HG03103 (cell line): Measurements from ENCODE around the gene OVCA2.

ENCODE experiments used
- ATAC-seq: cut with Tn5 transposase; IDR thresholded peaks from one replicate; pipeline ENCODE4 v1.9.1; 2021; ENCODE audit warnings: low read depth; ENCODE audit not compliant: unreplicated experiment

The OVCA2 gene

DNA sequence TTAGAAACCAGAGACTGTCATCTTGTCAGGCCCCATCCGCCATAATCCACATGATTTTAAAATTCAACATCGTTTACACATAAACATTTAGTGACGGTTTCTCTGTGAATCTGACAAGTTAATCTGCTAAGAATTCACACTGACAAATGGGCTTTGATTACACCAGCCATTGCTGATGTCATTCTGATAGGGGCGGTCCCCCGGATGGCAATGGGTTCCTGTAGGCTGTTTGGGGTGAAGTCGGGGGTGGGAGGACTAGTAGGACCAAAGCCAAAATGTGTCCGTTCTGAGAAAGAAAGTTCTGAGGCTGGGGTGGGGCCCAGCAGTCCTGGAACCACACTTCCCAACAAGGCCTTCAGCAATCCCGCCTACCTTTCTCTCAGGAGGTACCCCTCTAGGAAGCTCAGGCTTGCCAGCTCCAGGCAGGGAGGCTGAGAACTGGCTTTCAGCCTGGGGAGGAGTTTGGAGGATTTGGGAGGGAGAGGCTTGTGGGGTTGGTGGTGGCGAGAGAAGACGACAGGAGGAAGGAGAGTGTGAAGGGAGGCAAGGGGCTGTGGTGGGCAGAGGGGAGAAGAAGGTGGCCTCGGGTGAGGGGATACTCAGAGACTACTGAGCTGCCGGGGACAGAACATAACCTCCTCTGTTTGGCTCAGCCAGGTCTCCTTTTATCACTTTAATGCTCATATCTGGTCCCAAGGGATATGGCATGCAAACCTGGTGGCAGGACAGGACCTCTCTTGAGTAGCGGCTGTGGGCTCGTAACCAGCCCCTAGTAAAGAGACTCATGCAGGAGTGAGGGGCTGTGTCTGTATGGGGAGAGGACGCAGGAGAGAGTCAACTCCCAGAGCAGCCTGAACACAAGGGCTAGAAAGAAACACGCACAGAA lies 21.7 kb downstream of the OVCA2 start:
- ATAC-seq = no peak

DNA sequence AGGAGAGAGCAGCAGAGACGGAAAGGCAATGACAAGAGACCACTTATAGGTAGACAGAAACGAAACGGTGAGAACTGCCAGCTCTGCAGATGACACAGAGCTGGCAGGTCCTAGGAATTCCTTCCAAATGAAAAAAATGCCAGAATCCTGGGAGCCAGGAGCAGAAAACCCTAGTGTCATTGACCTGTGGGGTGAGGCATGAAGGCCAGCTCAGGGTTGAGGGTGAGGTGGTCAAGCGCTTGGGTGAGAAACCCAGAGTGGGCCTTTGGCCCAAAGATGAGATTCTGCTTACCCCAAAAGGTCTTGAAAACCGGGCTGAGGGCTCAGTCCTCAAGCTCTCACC lies 22.3 kb downstream of the OVCA2 start:
- no peak for ATAC-seq

DNA sequence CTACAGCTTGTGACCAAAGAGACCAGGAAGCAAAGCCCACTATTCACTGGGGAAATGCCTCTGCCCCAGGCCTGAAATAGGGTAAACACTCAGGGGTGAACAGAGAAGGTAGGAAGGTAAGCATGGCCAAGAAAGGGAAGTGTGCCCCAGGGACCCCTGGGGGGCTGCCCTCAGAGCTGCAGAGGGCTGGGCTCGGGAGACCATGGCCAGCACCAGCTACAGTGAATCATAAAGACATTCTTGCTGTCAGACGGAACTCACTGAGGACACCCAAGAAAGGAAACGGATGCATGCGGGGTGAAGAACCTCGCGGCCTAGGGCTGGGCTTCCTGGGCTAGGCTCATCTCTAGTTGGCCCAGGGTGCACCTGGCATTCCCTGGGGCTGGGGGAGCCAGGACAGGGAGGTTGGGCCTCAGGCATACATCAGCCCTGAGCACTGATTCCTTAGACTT lies 22.7 kb downstream of the OVCA2 start:
- ATAC-seq = no peak

DNA sequence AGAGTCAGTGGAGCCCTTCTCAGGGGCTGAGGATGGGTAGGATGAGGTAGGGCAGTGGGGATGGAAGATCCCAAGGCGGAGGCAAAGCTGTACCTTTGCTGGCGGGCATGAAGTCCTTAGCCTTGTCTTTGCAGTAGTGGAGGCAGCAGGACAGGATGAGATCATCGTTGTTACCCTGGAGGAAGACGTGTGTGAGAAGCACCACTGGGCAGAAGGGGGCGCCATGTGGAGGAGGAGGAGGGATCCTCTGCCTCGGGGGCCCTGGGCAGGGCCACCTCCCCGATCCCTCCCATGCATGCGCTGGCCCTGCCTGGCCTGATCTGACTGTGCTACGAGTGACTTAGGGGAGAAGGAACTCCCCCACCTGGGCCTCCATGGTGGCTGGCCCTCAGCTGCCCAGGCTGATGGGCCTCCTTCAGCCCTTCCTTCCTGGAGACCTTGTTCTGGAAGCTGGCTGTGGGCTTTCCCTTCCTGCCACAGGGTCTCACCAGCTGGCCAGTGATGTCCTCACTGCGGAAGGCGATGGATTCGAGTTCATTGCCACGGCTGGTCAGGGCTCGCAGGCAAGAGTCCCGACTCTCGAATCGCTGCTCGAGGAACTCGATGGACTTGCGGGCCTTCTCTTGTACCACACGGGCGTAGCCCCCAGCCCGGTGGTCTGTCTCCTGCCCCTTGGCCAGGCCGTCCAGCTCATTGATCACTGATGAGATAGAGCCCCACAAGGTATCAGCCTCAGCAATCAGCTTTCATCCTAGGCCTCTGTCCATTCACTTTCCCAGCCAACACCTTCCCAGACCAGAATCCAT lies 23.4 kb downstream of the OVCA2 start:
- no peak for ATAC-seq

DNA sequence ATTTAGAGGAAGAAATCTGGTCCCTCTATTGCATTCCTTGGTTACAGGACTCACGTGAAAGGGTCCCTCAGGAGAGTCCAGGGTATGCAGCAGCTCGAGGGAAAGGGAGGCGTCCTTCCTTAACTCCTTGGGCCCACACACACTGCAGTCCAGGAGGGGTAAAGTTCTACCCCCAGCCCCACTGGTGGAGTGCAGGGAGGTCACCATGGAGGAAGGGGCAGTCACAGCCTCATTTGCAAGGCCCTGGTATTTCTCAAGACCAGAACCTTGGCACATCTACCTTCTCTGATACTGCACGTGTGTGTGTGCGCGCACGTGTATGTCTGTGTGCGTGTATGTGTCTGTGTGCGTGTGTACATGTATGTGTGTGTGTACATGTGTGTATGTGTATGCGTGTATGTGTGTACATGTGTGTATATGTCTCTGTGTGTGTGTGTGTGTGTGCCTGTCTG lies 24.2 kb downstream of the OVCA2 start:
- ATAC-seq = no peak

DNA sequence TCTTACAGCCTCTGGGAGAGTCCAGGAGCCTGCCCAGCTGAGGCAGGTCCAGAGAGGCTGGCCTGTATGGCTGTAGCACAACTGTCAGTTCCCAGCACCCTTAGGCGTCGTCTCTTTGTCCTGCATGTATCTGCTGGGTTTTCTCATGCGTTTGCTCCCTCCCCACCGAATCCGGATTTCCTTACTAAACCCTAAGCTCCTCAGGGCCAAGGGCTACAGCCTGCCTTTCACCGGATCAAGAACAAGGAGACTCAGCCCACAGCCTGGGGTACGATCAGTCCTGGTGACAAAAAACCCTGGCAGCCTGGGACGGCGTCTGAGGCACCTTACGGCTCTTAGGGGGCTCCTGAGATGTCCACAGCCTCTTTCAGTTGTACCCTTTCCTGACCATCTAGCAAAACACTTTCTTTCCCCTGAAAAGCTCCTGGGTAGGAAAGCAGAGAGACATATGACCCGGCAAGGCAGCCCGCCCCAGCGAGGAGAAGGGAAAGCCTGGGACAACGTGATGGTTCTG lies 25.3 kb downstream of the OVCA2 start:
- ATAC-seq = no peak

DNA sequence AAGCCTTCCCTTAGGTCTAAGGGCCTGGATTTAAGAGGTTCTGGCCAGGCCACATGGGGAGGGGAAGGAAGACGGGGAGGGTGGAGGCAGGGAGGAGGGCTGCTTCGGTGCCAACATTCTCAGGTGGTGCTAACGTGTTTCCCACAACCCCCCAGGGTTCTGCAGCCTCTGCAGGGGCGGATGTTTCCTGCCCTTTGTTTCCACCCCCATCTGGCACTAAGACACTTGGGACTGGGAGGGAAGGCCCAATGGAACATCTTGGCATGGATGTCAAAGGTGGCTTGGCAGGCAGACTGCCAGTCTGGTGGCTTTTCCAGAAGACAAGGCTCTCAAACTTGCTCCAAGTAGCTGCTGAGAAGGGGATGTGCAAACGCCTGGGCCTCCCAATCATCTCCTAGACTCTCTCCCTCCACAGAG lies 25.8 kb downstream of the OVCA2 start:
- no peak for ATAC-seq

DNA sequence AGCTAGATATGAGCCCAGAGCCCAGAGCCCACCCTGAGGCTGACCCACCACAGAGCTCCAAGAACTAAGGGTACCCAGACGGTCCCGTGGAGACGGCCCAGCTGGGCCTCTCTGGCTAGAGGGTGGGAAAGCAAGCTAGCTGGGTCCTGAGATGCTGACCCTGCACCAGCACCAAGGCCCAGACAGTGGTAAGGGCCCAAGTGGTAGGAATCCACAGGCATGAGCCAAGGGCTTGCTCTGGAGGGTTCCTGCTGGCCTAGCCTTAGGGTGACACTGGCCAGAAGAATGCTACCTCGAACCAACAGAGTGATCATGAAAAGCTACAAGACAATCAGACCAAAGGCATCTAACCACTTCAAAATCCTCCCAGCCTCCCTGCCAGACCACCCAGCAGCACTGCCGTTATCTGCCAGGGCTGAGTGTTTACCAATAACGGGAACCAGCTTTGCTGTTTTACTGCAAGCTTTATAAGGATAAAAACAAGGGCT lies 26.3 kb downstream of the OVCA2 start:
- ATAC-seq = no peak

DNA sequence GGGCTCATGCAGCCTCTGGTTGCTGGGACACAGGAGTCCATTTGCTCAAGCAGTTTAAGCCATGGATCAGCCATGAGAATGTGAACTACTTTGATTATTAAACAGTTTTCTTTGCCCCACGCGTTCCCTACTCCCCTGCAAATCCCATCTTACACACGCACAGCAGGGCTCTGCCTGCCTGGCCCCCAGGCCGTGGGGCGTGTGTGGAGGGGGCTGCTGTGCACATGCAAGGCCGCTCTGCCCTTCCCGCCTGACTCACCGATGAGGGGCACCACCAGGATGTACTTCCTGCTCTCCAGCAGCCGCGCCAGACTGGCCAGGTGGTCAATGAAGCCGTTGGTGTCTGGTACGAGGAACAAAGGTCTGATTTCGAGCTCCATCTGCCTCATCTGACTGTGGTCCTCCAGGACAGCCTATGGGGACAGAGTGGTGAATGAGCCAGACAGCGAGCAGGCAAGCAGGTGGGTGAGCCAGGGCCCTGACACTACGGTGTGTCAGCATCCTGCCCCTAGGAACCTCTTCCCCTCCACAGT lies 26.8 kb downstream of the OVCA2 start:
- no peak for ATAC-seq

DNA sequence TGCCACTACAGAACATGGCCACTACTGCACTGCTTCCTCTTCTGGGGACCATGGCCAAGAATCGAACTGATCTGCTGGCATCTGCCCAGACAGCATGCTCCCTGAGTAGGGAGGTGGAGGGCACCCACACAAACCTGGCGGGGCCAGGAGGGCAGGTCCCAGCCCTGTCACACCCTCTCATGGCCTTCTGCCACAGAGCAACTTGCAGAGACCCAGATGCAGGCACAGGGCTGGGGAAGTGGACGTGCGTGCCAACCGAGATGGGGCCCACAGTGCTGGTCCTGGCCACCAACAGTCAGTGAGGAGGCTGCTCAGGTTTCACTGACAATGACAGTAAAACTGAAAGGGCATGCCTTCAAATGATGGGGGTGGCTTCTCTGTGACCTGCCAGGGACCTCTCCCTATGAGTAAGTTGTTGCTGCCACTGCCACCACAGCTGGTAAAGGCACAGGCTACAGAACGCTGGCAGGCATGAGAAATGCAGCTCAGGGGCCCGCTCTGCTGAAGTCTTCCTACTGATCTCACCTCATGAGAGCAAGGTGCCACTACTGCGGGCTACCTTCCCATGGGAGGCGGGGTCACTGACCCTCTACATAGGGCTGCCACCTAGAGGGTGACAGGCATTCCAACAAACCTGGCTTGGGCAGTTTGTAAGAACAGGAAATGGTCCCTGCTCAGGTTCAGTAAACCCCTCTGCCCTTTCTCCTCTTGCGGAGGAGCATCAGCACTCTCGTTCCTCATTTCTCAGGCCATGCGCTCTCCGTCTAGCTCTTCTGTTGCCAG lies 28.6 kb downstream of the OVCA2 start:
- ATAC-seq = peak; percentile 47

DNA sequence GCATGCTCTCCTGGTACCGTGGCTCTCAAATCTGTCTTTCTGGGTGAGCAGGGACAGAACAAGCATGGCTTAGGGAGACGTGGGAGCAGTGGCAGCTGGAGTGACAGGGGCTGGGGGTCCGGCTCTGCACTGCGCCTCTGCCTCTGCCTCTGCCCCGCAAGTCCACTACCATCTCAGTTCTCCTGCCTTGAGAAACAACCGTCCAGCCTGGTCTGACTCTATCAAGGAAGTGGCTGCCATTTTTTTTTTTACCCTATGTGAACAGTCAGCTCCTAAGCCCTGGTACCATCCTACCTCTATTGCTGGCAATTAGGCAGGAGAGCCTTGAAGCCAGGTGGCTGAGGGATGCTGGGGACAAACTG lies 29.2 kb downstream of the OVCA2 start:
- no peak for ATAC-seq

DNA sequence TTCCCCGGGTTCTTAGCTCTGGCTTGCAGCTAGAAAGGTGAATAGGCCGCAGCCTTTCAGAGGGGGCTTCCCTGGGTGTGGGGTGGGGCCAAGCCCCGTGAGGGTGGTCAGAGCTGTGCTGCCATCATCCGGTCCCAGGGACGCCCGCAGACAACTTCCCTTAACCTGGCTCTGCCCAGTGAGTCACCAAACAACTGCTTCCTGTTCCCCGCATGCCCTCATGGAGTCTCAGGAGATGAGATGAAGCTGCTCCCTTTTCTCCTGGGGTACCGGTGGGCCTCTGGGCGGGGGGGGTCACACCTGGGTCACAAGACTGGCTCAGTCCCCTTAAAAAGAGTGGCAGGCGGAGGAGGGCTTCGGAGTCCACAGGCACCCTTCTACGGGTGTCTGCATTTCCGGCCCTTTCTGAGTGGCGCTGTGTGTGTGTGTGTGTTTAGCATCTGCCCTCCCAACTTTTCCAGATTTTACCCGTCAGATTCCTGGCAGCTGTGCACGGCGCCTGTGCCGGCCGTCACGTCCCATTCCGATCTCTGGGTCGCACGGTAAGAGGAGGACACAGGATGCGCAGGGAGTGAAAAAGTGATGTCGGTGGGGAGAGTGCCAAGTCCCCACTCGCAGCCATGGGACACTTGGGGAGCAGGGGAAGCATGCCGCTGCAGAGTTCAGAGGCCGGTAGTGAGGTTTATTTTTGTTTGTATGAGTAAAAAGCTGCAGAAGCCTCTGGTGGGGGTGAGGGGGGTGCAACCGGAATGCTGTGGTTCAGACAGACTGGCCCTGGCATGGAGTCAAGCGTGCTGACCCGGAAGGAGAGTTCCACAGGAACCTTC lies 29.8 kb downstream of the OVCA2 start:
- no peak for ATAC-seq

DNA sequence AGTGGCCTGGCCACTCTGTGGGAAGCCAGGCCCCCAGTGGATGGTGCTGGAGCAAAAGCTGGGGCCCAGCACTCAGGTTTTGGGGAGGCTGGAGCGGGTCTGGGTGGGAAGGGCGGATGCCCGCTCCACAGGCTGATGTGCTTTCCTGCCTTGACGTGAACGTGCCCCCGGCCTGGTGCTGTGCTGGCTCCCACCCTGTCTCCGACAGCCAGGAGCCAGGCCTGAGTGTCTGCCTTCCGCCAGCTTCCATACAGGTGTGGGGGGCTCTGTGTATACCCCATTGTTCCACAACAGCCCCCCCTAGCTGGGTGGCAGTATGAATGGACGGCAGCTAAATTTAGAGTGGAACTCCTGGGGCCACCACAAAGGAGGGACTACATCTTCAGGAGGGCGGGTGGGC lies 33.1 kb downstream of the OVCA2 start:
- no peak for ATAC-seq

DNA sequence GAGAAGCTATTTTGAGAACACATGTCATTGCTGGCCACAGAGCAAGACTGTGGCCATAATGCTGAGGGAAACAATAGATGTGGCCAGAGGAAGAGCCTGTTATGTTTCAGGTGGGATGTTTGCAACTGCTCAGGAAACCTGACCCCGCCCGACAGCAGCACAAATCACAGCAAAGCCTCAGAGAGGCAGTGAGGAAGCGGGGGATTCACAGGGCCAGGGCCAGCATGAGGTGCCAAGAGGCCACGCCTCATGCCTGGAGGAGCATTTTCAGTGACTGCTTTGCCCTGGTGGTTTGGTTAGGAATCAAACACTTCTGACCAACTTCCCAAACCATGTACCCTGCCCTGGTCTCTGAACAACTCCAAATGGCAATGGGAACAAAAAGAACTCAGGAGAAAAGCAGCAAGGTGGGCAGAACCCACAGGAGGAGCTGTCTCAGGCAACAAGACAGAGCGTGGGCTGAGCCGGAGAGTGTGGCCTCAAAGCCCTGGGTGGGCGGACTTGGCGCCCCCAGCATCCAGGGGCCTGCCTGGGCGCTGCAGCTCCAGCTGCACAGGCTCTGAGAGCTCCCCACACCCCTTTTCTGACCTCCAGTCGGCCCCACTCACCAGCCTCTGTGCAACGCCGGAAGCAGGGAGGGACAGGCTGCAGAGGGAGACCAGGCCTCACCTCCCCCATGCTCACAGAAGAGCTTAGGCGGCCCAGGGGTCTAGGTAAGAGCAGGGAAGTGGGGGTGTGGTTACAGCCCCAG lies 33.7 kb downstream of the OVCA2 start:
- no peak for ATAC-seq

DNA sequence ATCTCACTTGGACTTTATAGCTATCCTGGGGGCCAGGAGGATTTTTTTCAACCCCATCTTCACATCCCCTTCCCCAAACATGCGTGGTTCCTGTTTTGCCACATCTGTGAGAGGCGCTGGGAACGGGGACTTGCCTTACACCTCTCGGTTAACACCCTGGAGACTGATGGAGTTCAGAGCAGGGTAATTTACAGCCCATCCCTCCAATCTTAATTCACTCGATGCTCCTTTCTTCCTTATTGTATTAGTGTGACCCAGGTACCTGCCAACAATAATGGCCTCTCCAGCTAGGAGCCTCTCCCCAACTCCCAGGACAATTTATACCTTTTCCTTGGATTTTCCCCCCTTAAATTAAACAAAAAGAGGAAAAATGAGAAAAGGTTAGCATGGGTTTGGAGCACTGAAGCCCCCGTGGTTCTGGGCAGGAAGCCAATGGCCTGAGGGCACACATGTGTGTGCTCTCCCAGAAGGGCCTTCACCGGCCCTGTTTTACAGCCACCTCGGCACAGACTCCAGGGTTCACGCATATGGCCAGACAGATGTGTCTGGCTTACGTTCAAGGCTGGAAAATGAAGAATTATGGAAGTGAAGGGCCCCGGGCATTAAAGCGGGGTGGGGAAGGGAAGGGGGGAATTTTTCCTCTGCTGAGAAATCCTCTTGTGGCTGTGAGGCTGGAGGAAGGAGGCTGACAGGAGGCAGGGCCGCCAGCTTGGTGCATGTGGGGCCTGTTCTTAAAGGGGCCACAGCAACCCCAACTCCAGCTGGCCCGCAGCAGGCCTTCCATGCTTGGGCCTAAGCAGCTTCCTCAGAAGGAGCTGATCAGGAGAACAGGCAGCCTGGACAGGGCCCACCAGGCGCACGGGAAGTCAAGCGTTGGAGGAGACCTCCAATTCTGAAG lies 34.5 kb downstream of the OVCA2 start:
- ATAC-seq = no peak

DNA sequence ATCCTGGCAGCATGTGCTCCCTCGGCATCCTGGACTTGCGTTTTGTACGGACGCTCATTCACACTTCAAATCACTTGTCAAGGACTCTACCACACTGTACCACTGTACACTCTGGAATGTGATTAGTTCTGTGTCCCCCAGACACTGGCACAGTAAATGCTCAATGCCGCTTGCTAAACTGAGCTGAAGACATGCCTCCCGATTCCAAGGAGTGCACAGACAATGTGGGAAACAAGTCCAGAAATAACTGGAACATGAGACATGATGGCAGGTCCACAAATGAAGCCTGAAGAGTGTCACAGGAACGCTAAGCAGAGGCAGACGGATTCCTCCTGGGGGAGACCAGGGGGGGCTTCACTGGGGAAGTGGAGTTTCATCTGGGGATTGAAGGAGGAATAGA lies 35.2 kb downstream of the OVCA2 start:
- no peak for ATAC-seq

DNA sequence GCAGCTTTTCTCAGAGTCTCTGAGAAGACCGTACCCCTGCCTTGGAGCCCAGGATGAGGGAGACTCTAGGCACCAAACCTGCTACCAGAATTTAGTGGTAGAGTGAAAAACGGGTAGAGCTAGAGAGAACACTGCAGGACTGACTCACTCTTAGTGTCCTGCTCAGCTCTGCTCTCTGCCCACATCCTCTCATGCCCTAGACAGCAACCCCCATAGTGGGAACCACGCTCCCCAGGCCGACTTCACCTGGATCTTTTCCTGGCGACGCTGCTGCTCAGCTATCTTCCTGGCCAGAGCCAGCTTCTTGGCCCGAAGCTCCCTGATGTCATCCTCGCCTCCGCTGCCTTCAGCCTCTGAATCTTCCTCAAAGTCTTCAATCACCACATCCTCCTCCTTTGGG lies 39.7 kb downstream of the OVCA2 start:
- no peak for ATAC-seq
